ENCODE measurements around the gene SLC22A7.

Gene SLC22A7

DNA sequence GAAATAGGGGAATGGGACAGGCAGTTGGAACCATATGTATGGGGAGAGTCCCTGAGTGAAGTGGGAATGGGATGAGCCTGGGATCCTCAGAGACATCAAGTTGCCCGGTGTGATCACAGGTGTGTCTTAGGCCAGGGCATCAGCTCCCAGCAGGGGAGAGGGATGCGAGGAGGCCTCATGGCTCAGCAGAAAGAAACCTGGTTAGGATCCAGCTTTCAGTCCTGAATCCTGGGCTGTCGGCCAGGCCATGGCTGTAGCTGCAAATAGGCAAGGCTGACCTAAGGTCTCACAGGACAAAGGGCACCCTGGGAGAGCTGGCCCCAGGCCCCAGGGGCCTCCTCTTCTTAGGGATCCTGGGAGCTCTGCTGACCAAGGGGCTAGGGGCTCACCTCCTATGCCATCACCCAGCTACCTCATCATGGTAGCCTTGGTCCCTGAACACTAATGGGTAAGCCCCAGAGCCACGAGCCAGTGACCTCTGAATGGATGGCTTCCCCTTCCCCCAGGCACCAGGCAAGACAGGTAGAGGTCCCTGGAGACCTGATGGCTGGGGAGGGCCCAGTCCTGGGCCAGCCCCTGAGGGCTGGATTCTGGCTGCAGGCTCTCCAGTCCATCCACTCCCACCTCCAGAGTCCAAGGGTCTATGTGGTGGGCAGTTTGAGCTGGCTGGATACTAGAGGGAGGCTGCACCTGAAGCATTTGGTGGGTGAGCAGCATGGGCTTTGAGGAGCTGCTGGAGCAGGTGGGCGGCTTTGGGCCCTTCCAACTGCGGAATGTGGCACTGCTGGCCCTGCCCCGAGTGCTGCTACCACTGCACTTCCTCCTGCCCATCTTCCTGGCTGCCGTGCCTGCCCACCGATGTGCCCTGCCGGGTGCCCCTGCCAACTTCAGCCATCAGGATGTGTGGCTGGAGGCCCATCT lies at the start of gene SLC22A7:
TSS of gene SLC22A7 (plus strand) at position 617 of the 921 bp plus-strand sequence. CDS start at position 716, 99 bp downstream.
- DNase-seq, result no peak

DNA sequence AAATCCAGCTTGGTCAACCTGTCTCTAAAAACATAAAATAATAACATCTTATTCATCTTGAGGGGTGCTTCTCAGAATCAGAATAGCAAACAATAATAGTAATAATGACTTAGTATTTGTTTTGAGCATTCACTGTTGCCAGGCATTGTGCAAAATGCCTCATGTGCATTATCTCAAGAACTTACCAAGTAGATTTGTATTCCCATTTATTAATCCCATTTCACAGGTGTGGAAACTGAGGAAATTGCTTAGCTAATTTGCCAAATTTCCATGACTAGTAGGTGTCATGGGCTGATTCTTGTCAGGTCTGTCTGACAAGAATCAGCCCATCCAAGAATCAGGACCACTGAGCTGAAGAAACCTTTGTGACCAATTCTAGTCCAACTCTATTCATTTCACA lies 49.3 kb upstream of the SLC22A7 start:
- no peak for DNase-seq

GRCh38 chr6:43250992-43251373 lies 47.1 kb upstream of the SLC22A7 start:
- no peak for DNase-seq

DNA sequence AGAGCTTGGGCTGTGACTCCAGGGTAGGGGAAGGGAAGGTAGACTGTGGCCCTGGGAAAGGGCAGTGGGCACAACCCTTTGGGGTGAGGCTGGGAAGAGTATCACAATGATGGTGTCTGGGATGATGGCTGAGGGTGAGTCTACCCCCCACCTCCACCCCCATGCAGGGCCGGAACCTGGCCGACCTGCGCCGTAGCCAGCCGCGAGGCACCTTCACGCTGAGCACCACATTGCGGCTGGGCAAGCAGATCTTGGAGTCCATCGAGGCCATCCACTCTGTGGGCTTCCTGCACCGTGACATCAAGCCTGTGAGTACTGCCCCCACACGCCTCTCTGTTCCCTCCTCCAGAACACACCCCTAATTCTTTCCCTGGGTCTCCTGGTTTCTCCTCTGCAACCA lies 44.7 kb upstream of the SLC22A7 start:
- no peak for DNase-seq

DNA sequence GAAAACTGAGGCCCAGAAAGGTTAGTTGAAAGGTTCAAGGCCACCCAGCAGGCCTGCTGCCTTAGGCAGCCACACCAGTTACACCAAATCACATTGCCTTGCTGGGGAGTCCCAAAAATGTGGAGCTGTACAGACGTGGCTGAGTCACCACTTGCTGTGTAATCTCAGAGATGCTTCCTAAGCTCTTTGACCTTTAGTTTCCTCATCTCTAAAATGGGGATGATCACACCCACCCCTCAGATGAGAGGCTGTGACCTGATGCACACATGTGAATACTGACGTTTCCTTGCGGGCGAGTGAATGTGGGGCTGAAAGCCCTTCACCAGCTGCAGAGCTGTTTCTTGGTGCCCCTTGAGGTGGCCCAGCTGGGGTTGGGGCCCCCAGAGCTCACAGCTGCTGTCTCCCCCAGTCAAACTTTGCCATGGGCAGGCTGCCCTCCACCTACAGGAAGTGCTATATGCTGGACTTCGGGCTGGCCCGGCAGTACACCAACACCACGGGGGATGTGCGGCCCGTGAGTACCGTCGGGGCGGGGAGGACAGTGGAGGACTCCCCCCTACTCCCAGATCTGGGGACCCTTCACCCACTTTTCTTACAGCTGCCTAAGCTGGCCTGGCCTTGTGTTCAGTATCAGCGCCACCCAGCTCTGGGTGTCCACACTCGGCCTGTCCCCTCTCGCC lies 43.8 kb upstream of the SLC22A7 start:
- DNase-seq, result no peak

GRCh38 chr6:43254846-43255245 lies 43.2 kb upstream of the SLC22A7 start:
- no peak for DNase-seq

DNA sequence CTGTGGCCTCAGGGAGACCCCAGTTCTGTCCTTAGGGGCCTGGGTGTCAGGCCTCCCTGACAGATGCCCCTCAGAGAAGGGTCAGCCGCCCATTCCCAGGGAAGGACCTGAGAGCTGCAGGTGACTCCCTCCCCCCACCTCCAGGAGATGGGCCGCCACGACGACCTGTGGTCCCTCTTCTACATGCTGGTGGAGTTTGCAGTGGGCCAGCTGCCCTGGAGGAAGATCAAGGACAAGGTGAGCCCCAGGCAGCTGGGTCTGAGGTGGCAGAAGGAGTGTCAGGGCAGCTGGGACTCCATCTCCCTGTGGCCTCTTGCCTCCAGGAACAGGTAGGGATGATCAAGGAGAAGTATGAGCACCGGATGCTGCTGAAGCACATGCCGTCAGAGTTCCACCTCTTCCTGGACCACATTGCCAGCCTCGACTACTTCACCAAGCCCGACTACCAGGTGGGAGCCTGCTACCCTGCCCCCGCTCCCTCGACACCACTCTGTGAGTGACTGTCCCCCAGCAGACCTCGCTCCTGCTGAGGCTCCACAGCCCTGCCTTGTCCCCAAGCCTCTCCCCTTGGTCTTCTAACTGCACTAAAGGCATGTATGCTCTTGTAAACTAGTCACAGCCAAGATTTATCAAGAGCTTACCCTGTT lies 42.5 kb upstream of the SLC22A7 start:
- DNase-seq, result no peak

- DNase-seq, result no peak
Observed at GRCh38 chr6:43256670-43257366, 41.2 kb upstream of the SLC22A7 start.

DNA sequence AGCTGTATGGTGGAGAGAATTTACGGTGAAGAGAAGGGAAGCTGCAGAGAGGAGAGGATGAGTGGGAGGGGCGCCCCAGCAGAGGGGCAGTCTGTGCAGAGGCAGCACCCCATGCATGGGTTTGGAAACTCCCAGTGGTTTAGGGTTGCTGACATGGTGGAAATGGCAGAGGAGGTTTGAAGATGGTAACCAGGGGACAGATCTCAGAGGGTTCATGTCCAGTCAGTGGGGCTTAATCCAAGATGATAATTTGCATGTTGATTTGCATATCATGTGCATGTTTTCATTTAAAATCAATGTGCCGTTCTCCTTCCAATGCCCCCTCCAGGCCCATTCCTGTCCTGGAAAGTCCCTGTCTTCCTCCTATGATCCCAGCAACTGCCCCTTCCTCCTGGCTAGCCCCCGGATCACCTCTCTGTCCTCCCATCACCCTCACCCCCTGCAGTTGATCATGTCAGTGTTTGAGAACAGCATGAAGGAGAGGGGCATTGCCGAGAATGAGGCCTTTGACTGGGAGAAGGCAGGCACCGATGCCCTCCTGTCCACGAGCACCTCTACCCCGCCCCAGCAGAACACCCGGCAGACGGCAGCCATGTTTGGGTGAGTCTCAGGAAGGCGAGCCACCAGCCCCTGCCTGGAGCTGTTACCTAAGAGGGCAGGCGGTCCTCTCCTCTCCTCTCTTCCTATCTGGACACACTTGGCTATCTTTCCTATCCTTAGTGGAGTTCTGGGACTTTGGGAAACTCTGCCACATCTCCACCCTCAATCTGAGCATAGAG lies 40.5 kb upstream of the SLC22A7 start:
- DNase-seq, result no peak

DNA sequence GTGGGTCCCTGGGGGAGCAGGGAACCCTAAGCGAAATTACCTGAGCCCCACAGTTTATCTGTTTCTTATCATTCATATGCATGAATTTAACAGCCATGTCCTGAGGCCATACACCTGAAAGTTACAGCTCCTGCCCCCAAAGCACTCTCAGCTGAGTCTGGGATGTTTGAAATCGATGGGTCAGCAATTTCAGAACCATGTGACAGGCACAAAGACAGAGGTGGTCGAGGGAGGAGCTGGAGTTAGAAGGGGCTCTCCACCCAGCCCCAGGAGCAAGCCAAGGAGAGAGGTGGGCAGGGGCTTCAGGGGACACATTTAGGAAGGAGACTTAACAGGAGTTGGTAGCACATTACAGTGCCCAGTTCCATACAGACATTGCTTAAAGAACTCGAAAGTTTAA lies 39.9 kb upstream of the SLC22A7 start:
- DNase-seq, result no peak

DNA sequence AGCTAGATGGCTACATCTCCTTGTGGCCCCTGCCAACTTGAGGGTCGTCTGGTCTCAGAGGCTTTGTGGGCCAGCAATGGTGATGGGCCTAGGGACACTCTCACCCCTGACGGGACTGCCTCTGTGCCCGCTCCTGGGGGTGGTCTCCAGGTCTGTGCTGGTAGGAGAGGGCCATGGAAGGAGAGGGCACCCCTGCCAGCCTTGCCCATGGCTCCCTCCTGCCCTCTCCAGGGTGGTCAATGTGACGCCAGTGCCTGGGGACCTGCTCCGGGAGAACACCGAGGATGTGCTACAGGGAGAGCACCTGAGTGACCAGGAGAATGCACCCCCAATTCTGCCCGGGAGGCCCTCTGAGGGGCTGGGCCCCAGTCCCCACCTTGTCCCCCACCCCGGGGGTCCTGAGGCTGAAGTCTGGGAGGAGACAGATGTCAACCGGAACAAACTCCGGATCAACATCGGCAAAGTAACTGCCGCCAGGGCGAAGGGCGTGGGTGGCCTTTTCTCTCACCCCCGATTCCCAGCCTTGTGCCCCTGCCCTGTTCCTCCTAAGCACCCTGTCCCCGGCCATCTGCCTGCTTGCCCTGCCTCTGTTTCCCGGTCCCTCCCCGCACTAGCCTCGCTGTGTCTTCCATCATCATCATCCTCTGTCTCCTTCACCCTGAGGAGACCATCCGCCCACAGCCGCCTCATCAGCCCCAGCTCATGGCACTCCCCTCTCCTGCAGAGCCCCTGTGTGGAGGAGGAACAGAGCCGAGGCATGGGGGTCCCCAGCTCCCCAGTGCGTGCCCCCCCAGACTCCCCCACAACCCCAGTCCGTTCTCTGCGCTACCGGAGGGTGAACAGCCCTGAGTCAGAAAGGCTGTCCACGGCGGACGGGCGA lies 39.0 kb upstream of the SLC22A7 start:
- peak; percentile 12 for DNase-seq

- no peak for DNase-seq
Observed at GRCh38 chr6:43260791-43261190, 37.3 kb upstream of the SLC22A7 start.

DNA sequence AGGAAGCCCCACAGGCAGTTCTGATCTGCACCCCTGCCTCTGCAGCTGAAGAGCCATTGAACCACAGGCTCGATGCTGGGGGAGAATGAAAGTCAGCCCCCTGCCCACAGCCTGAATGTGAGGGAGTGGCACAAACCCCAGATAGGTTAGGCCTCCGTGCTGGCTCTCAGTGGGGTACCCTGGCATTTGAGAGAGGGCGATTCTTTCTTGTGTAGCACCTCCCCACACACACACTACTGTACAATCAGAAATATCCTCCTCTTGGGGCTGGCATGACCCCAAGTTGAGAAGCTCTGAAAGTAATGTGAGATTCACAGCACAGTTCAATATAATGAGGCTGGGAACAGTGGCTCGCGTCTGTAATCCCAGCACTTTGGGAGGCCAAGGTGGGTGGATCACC lies 36.9 kb upstream of the SLC22A7 start:
- DNase-seq, result no peak

- DNase-seq, result no peak
Observed at GRCh38 chr6:43262000-43262779, 35.9 kb upstream of the SLC22A7 start.

DNA sequence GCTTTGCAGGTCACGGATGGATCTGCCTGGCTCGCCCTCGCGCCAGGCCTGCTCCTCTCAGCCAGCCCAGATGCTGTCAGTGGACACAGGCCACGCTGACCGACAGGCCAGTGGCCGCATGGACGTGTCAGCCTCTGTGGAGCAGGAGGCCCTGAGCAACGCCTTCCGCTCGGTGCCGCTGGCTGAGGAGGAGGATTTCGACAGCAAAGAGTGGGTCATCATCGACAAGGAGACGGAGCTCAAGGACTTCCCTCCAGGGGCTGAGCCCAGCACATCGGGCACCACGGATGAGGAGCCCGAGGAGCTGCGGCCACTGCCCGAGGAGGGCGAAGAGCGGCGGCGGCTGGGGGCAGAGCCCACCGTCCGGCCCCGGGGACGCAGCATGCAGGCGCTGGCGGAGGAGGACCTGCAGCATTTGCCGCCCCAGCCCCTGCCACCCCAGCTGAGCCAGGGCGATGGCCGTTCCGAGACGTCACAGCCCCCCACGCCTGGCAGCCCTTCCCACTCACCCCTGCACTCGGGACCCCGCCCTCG lies 35.2 kb upstream of the SLC22A7 start:
- no peak for DNase-seq

GRCh38 chr6:43263314-43264178 lies 34.5 kb upstream of the SLC22A7 start:
- DNase-seq, result peak; percentile 82

- DNase-seq, result no peak
Observed at GRCh38 chr6:43264599-43265145, 33.4 kb upstream of the SLC22A7 start.

DNA sequence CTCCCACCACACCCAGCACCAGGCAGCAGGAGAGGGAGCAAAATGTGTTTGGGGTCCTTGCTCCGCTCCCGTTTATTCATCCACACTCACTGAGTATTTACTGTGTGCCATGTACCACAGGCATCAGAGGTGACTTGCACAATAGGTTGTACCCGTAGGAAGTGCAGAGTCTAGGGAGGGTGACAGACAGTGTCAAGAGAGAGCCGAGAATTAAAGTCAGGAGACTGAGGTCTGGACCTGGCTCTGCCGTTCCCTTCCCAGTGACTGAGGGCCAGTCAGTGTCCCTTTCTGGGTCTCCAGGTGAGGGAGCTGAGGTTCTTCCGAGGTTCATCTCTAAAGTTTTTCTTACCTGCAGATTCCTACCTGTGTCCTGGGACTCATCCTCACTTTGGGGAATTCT lies 32.5 kb upstream of the SLC22A7 start:
- DNase-seq, result no peak

Data from femur (tissue), 1 donor.